HepG2 (cell line): ENCODE measurements around the gene OR6C65. TPM values are rescaled to one million over a fixed set of nuclear protein-coding genes. Genes with fewer than 3 reads are reported as not detected.

Source experiments
- ATAC-seq: fragments of 200-7000 bp; cut with Tn5 transposase; 3 replicates; pipeline ENCODE4 v1.9.1; 2020; ENCODE audit warnings: mild to moderate bottlenecking, moderate library complexity
- BruUV-seq: library from RNA; stranded (reverse); fragments of 400-500 nt; replicated peaks from 2 replicates; lab custom pipeline; 2021; lab: Mats Ljungman, UMichigan
- CTCF ChIA-PET: fragments of 300-600 bp; formaldehyde crosslinking; extraction: SDS; loops from one replicate; lab custom pipeline; 2021; ENCODE audit warnings: low total read pairs, inconsistent platforms, low intra/inter-chr PET ratio; lab: Yijun Ruan, JAX
- POLR2A ChIA-PET: fragments of 350-600 bp; sonication (Branson Sonifier 250); formaldehyde crosslinking; loops from one replicate; lab custom pipeline; 2020; ENCODE audit warnings: antibody characterized with exemption, inconsistent platforms; lab: Yijun Ruan, JAX
- DNase-seq: peaks from one replicate; pipeline ENCODE4 v3.0.0-alpha.2; 2015; ENCODE audit warnings: low spot score
- FAIRE-seq: peaks from 3 replicates; lab custom pipeline; 2011; peaks lifted over from hg19 to GRCh38; lab: Jason Lieb, UNC
- H2AFZ ChIP-seq: one replicate; pipeline ENCODE4 v1.6.1; 2011; ENCODE audit warnings: low read length, inconsistent platforms
- H3K27ac ChIP-seq: fragments of 300-600 bp; 3 replicates; pipeline ENCODE4 v1.8.0; 2011; ENCODE audit warnings: mixed run types, mild to moderate bottlenecking, mixed read lengths, low read length, inconsistent platforms; ENCODE audit not compliant: insufficient read depth; ENCODE audit errors: extremely low read length
- H3K27me3 ChIP-seq, 2 experiments: fragments of 200-600 bp in 1 of 2; 2 replicates in 1 of 2; 3 replicates in 1 of 2; pipeline versions ENCODE4 v1.6.0 to v1.8.0; 2011; ENCODE audit warnings: low read length in 2 of 2, mild to moderate bottlenecking in 2 of 2, moderate library complexity in 2 of 2, inconsistent platforms in 1 of 2; ENCODE audit not compliant: insufficient read depth in 2 of 2, control insufficient read depth in 1 of 2
- H3K36me3 ChIP-seq, 2 experiments: fragments of 200-600 bp in 1 of 2; replicated peaks in 1 of 2; 2 replicates in 1 of 2; 3 replicates in 1 of 2; pipeline versions ENCODE4 v1.5.1 to v1.8.0; 2011; ENCODE audit warnings: low read length in 2 of 2, inconsistent platforms in 1 of 2; ENCODE audit not compliant: insufficient read depth in 2 of 2, control insufficient read depth in 1 of 2
- H3K4me1 ChIP-seq: 2 replicates; pipeline ENCODE4 v1.5.1; 2012; ENCODE audit warnings: low read length, inconsistent platforms; ENCODE audit not compliant: insufficient read depth
- H3K4me2 ChIP-seq: 2 replicates; pipeline ENCODE4 v1.6.0; 2011; ENCODE audit warnings: low read depth, low read length, inconsistent platforms
- H3K4me3 ChIP-seq, 3 experiments: fragments of 200-600 bp in 1 of 3; sonication (generic), shearing (Covaris generic) in 1 of 3; replicated peaks in 1 of 3; 2 replicates each; pipeline ENCODE4 v1.5.1; 2011 to 2016; ENCODE audit warnings: low read length in 3 of 3, inconsistent platforms in 2 of 3, low read depth in 2 of 3, mild to moderate bottlenecking in 2 of 3, control low read depth in 1 of 3, mixed read lengths in 1 of 3; ENCODE audit not compliant: insufficient read depth in 1 of 3
- H3K79me2 ChIP-seq: one replicate; pipeline ENCODE4 v1.6.1; 2011; ENCODE audit warnings: low read length, inconsistent platforms; ENCODE audit not compliant: insufficient read depth
- H3K9ac ChIP-seq: 2 replicates; pipeline ENCODE4 v1.6.0; 2011; ENCODE audit warnings: mild to moderate bottlenecking, low read depth, low read length, inconsistent platforms; ENCODE audit not compliant: insufficient read depth
- H3K9me3 ChIP-seq: 2 replicates; pipeline ENCODE4 v1.5.1; 2012; ENCODE audit warnings: mild to moderate bottlenecking, low read length
- H4K20me1 ChIP-seq: 2 replicates; pipeline ENCODE4 v1.6.0; 2011; ENCODE audit warnings: inconsistent platforms, mild to moderate bottlenecking, low read length, moderate library complexity; ENCODE audit not compliant: insufficient read depth
- ARNT ChIP-seq: fragments of 450-650 bp; IDR thresholded peaks from 2 replicates; pipeline ENCODE4 v1.6.1; 2017
- CREB3 ChIP-seq: sonication (generic); formaldehyde crosslinking; IDR thresholded peaks from 2 replicates; pipeline ENCODE4 v1.5.0; 2020; ENCODE audit warnings: missing genetic modification reagents
- HES4 ChIP-seq: sonication (generic); formaldehyde crosslinking; IDR thresholded peaks from 2 replicates; pipeline ENCODE4 v1.9.0; 2021; ENCODE audit warnings: mild to moderate bottlenecking, missing genetic modification reagents, borderline replicate concordance
- MYPOP ChIP-seq: sonication (generic); formaldehyde crosslinking; IDR thresholded peaks from 2 replicates; pipeline ENCODE4 v1.8.1; 2023; ENCODE audit warnings: mild to moderate bottlenecking, moderate library complexity, missing genetic modification reagents
- POGZ ChIP-seq: sonication (generic); formaldehyde crosslinking; IDR thresholded peaks from 2 replicates; pipeline ENCODE4 v1.4.0; 2020; ENCODE audit warnings: mild to moderate bottlenecking, missing genetic modification reagents
- PRMT3 ChIP-seq: sonication (generic); formaldehyde crosslinking; IDR thresholded peaks from 2 replicates; pipeline ENCODE4 v1.8.1; 2022; ENCODE audit warnings: low read depth, mild to moderate bottlenecking, moderate library complexity, missing genetic modification reagents, borderline replicate concordance
- TIGD3 ChIP-seq: sonication (generic); formaldehyde crosslinking; IDR thresholded peaks from 2 replicates; pipeline ENCODE4 v1.5.1; 2020; ENCODE audit warnings: mild to moderate bottlenecking, missing genetic modification reagents, borderline replicate concordance
- ZBTB37 ChIP-seq: sonication (generic); formaldehyde crosslinking; IDR thresholded peaks from 2 replicates; pipeline ENCODE4 v1.4.0; 2020; ENCODE audit warnings: mild to moderate bottlenecking, missing genetic modification reagents
- ZNF3 ChIP-seq: IDR thresholded peaks from 2 replicates; pipeline ENCODE4 v1.7.0; 2017; ENCODE audit warnings: inconsistent platforms
- ZNF382 ChIP-seq: sonication (generic); formaldehyde crosslinking; IDR thresholded peaks from 2 replicates; pipeline ENCODE4 v1.5.0; 2020; ENCODE audit warnings: missing genetic modification reagents, mild to moderate bottlenecking, borderline replicate concordance
- ZNF609 ChIP-seq: sonication (generic); formaldehyde crosslinking; IDR thresholded peaks from 2 replicates; pipeline ENCODE4 v1.4.0; 2020; ENCODE audit warnings: mild to moderate bottlenecking, missing genetic modification reagents, borderline replicate concordance
- ZNF747 ChIP-seq: sonication (generic); formaldehyde crosslinking; IDR thresholded peaks from 2 replicates; pipeline ENCODE4 v1.8.1; 2023; ENCODE audit warnings: missing genetic modification reagents, mild to moderate bottlenecking, borderline replicate concordance
- WGBS: methylation state at CpG from one replicate; pipeline ENCODE4 v1.1.6; 2017; ENCODE audit warnings: low lambda C conversion rate; 5-methylcytosine and 5-hydroxymethylcytosine counted together
- in situ Hi-C: cut with HindIII; loops from 2 replicates; pipeline ENCODE4 v1.10.0; 2017; ENCODE audit warnings: low pct_unique_long_range_greater_than_20kb; ENCODE audit not compliant: extremely low pct_ligation_motif_present
- intact Hi-C: fragments of 100-400 bp; cut with micrococcal nuclease; formaldehyde crosslinking; loops from one replicate; pipeline ENCODE4 v1.10.0; 2022; ENCODE audit not compliant: unreplicated experiment
- polyA plus RNA-seq, 8 experiments: library from polyadenylated mRNA; depleted of rRNA in 3 of 8; stranded (reverse) in 7 of 8; unstranded in 1 of 8; fragments of >200 nt; fragmentation: Illumina TruSeq in 4 of 8; extraction: Trizol in 4 of 8; gene quantifications; 2 replicates each; pipeline versions ENCODE4 v1.2.1 to v1.2.3, GENCODE V29; 2011 to 2016; ENCODE audit warnings: low read depth in 4 of 8, missing spikeins in 1 of 8, mixed read lengths in 1 of 8; ENCODE audit not compliant: insufficient read depth in 1 of 8
- total RNA-seq, 5 experiments: library from RNA; depleted of rRNA; stranded (reverse); fragments of >200 nt; fragmentation: Illumina TruSeq; extraction: Trizol; gene quantifications; 2 replicates each; pipeline ENCODE4 v1.2.3, GENCODE V29; 2016; ENCODE audit warnings: low read depth in 1 of 5

OR6C65 gene
- total and polyA plus RNA-seq, 2 of the 13 experiments (the other 11 are each of a cell fraction or from before 2014, with no cell fraction given): not detected

GRCh38 chr12:55420307-55420962 lies 20.1 kb downstream of the OR6C65 start:
- TF ChIP-seq MYPOP (no peak), POGZ (CRISPR knock-in tag) (no peak), TIGD3 (no peak), ARNT (no peak), ZNF382 (no peak), ZBTB37 (CRISPR knock-in tag) (no peak), HES4 (CRISPR knock-in tag) (no peak), CREB3 (CRISPR knock-in tag) (no peak), ZNF609 (CRISPR knock-in tag) (no peak), ZNF747 (no peak), PRMT3 (no peak), ZNF3 (CRISPR knock-in tag) (no peak)
- no peak for FAIRE-seq
- H3K9me3 ChIP-seq: no peaks in the 10 kb centered on the region
- no peak overlapping the region for H2AFZ ChIP-seq
- H3K27ac ChIP-seq: no peak overlapping the region
- CTCF ChIA-PET: no interaction called here
- 44% methylated on average over 2 of the region's 2 CpGs for WGBS
- no peak for DNase-seq
- no peaks in the 10 kb centered on the region for H4K20me1 ChIP-seq
- BruUV-seq: no TSS peak
- no peak overlapping the region for H3K4me3 ChIP-seq
- POLR2A ChIA-PET: no interaction called here
- in situ Hi-C loops: no loop called here
- H3K79me2 ChIP-seq: no peaks in the 10 kb centered on the region
- H3K27me3 ChIP-seq: no peaks in the 10 kb centered on the region
- H3K4me2 ChIP-seq: no peak overlapping the region
- no peak for ATAC-seq
- no peaks in the 10 kb centered on the region for H3K36me3 ChIP-seq
- intact Hi-C loops: no loop called here
- H3K9ac ChIP-seq: no peak overlapping the region
- H3K4me1 ChIP-seq: peaks cover 3% of the 10 kb centered on the region; the same call in 1 of the 2 replicates
